ENCODE results near the gene MMP12.

DNA sequence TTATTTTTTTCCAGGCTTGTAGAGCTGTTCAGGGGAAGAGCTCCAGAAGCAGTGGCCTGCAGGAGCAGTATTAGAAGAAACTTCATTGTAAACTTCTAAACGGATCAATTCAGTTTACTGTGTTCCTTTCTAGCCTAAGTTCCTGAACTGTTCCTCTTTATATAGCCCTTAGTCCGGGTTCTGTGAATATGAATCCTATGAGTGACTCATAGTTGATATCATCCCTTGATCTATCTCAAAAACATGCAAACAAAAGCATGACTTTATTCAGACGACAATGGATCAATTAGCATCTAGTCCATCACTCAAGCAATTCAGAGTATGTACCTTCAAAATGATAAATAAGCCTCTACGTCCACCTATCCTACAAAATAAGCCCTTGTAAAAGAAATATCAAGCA is at the start of gene MMP12:
- TF ChIP-seq KAT7 (CRISPR knock-in tag; IDR thresholded peaks at IDR 0.05; ENCODE audit: borderline replicate concordance): no peak
- no peak for TF ChIP-seq CTCF (IDR thresholded peaks at IDR 0.05)
- no peak for TF ChIP-seq ZNF416 (CRISPR knock-in tag; IDR thresholded peaks at IDR 0.05)
- TF ChIP-seq OVOL2 (CRISPR knock-in tag; IDR thresholded peaks at IDR 0.05; ENCODE audit: borderline replicate concordance): no peak
- TF ChIP-seq, protein P1, sequence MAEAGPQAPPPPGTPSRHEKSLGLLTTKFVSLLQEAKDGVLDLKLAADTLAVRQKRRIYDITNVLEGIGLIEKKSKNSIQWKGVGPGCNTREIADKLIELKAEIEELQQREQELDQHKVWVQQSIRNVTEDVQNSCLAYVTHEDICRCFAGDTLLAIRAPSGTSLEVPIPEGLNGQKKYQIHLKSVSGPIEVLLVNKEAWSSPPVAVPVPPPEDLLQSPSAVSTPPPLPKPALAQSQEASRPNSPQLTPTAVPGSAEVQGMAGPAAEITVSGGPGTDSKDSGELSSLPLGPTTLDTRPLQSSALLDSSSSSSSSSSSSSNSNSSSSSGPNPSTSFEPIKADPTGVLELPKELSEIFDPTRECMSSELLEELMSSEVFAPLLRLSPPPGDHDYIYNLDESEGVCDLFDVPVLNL (CRISPR knock-in tag; IDR thresholded peaks at IDR 0.05; ENCODE audit: borderline replicate concordance, low read depth): no peak
- TF ChIP-seq, protein P2, sequence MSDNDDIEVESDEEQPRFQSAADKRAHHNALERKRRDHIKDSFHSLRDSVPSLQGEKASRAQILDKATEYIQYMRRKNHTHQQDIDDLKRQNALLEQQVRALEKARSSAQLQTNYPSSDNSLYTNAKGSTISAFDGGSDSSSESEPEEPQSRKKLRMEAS (CRISPR knock-in tag; IDR thresholded peaks at IDR 0.05): no peak
- TF ChIP-seq GRHL2 (CRISPR knock-in tag; IDR thresholded peaks at IDR 0.05; ENCODE audit: insufficient replicate concordance, severe bottlenecking): no peak
- TF ChIP-seq ZBTB21 (CRISPR knock-in tag; IDR thresholded peaks at IDR 0.05; ENCODE audit: borderline replicate concordance): no peak
- TF ChIP-seq ZNF317 (CRISPR knock-in tag; IDR thresholded peaks at IDR 0.05; ENCODE audit: borderline replicate concordance, low read depth): no peak
- no peak for TF ChIP-seq ELF4 (CRISPR knock-in tag; IDR thresholded peaks at IDR 0.05; ENCODE audit: low read depth)
